Stimulated activated CD4-positive, alpha-beta T cell treated with anti-CD3 and anti-CD28 coated beads, Interleukin-1b, Interleukin-23, amount 100 ng/mL, for 4 hours (primary cell): ENCODE data around the gene DENND1A.
"Not testable (repeated sequence)": the region's sequence is repeated elsewhere in the genome, so short reads cannot be mapped to it uniquely, and the experiment has no call there.

Experiments used
- DNase-seq, 2 donors: peaks; one replicate each; pipeline ENCODE4 v3.0.0-alpha.2; 2020; ENCODE audit warnings: low read depth in 2 of 2

DENND1A gene, protein sequence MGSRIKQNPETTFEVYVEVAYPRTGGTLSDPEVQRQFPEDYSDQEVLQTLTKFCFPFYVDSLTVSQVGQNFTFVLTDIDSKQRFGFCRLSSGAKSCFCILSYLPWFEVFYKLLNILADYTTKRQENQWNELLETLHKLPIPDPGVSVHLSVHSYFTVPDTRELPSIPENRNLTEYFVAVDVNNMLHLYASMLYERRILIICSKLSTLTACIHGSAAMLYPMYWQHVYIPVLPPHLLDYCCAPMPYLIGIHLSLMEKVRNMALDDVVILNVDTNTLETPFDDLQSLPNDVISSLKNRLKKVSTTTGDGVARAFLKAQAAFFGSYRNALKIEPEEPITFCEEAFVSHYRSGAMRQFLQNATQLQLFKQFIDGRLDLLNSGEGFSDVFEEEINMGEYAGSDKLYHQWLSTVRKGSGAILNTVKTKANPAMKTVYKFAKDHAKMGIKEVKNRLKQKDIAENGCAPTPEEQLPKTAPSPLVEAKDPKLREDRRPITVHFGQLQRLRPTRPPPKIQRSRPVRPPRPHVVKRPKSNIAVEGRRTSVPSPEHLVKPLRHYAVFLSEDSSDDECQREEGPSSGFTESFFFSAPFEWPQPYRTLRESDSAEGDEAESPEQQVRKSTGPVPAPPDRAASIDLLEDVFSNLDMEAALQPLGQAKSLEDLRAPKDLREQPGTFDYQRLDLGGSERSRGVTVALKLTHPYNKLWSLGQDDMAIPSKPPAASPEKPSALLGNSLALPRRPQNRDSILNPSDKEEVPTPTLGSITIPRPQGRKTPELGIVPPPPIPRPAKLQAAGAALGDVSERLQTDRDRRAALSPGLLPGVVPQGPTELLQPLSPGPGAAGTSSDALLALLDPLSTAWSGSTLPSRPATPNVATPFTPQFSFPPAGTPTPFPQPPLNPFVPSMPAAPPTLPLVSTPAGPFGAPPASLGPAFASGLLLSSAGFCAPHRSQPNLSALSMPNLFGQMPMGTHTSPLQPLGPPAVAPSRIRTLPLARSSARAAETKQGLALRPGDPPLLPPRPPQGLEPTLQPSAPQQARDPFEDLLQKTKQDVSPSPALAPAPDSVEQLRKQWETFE

DNA sequence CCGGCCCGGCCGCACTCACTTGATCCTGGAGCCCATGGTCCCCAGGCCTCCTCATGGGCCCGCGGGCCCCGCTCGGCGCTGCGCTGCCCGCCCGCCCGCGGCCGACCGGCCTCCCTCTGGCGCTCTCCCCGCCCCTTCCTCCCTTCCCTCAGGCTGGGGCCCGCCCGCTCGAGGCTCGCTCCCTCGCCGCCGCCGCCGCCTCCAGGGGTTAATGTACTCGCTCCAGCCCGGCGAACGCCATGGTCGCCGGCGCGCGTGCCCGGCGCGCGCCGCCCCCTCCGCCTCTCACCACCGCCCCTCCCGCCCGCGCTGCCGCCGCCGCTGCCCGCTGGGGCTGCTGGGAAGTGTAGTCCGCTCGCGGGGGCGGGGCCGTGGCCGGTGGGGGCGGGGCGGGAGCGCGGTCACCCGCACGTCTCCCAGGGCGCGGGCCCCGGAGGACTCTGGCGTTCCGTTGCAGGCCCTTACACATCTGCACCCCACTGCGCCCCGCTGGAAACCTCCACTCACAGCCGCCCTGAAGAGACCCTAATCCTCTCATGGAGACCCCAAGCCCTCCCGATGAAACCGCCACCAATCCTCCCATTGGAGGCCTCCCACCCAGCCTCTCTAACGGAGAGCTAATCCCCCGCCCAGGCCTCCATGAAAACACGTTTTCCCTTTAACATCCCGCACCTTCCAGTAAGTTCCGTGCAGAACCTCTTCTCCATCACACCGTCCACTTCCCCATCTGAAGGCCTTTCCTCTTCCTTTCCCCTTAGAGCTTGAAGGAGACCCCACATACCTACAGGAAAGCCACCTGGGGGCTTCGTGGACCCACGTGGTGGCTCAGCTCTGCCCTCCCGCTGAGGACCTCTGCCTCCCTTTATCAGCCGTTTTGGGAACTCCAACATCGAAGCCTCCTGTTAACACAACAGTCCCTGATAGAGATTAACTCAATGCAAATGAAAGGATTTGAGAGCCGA lies at the start of gene DENND1A:
Gene DENND1A (minus strand): TSS at position 257 of the 962 bp plus-strand sequence. CDS start 221 bp downstream, at position 36.
- DNase-seq = peak; percentile 82 to 90

DNA sequence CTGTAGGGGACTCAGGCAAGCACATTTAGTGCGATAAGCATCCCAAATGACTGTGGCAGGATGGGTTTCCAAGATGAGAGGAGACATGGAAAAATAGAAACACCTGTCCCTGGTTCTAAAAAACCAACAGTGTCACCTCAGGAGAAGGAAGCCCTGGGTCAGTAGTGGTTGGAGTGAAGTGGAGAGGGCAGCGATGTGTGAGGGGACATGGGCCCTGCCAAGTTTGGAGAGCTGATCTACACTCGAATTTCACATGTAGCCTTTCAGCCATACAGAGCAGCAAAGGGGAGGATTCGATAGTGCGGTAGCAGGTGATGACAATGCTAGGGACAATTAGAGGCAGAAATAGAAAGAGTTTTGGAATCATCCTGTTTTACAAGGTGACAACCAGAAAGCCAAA lies 49.1 kb upstream of the DENND1A start:
- DNase-seq = no peak

DNA sequence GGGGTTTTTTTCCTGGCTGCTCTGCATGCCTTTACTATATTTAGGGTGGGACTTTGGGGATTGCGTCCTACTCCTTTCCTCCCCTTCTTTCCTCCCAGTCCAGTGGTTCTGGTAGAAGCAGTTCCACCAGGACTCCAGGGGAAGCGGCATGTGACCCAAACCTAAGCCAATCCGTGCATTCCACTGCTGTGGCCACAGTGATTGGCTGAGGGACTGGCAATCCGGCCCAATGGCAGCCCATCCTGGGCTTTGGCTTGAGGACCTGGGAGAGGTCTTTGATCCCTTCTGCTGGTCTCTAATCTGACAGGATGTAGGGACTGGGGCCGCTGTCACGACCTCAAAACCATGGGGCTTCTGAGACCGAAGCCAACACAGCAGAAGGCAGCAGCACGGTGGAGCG lies 46.7 kb upstream of the DENND1A start:
- not testable (repeated sequence) for DNase-seq

DNA sequence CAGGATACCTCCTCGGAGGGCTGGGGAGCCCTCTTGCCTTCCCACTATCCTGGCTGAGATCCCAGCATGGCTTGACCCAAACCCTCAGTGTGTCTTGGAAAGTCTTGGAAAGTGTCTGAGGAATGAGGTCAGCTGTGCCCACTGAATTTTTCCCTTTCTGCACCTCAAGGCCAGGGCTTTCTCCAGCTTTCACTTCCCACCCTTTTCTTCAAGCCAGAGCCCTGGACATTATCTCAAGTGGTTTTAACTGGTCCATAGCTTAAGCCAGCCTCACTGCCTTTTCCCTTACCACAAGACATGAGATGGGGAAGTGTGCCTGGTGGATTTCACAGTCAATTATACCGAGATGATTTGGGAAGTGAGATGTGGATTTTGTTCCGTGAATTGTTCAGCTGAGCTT lies 45.9 kb upstream of the DENND1A start:
- no peak for DNase-seq

DNA sequence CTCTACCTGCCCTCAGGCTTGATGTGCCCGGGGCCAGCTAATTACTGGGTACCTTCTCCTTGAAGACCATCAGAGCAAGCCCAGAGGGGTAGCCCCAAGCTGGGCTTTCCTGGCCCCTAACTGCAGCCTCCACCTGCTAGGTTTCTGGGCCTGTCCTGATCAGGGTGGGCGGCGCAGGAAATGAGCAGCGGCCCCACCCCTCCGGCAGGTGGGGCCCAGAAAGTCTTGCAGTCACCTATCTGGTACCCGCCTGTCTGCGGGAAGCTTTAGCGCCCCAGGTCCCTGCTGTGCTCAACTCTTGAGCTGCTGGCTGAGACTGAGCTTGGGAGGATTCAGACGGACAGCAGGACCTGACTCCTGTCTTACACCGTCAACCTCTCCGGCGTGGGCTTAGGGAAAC lies 44.5 kb upstream of the DENND1A start:
- DNase-seq = no peak

DNA sequence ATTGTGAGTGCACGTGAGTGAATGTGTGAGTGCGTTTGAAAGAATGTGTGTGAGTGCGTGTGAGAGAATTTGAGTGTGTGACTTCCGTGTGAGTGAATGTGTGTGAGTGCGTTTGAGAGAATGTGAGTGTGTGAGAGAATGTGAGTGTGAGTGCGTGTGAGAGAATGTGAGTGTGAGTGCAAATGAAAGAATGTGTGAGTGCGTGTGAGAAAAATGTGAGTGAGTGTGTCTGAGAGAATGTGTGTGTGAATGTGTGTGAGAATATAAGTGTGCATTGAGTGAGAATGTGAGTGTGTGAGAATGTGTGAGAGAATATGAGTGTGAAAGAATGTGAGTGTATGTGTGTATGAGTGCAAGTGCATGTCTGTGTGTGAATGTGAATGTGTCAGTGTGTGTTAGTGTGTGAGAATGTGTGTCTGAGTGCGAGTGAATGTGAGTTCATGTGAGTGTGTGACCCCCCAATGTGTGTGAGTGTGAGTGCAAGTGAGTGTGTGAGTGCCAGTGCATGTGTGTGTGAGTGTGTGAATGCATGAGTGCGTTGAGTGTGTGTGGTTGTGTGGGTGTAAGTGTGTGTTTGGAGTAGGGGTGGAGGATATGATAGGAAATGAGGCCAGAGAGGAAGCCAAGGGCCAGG lies 43.8 kb upstream of the DENND1A start:
- no peak for DNase-seq

DNA sequence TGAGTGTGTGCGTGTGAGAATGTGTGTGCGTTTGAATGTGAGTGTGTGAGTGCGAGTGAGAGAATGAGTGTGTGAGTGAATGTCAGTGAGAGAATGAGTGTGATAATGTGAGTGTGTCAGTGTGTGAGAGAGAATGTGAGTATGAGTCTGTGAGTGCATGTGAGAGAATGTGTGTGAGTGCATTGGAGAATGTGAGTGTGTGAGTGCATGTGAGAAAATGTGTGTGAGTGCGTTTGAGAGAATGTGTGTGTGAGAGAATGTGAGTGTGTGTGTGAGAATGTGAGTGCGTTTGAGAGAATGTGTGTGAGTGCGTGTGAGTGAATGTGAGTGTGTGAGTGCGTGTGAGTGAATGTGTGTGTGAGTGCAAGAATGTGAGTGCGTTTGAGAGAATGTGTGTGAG lies 42.7 kb upstream of the DENND1A start:
- no peak for DNase-seq

DNA sequence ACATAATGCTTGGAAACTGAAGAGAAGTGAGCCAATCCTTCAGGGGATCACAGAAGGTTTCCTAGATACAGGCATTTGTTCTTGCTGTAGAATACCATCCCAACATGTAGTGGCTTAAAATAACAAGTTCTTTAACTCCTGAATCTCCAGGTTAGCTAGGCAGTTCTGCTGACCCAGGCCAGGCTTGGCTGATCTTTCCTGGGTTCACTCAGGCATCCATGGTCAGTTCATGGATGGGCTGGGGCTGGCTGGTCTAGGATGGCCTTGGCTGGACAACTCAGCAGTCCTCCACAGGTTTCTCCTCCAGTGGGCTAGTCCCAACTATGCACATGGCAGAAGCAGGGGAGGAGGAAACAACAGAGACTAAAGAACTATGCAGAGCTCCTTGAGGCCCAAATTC lies 37.4 kb upstream of the DENND1A start:
- DNase-seq = no peak

DNA sequence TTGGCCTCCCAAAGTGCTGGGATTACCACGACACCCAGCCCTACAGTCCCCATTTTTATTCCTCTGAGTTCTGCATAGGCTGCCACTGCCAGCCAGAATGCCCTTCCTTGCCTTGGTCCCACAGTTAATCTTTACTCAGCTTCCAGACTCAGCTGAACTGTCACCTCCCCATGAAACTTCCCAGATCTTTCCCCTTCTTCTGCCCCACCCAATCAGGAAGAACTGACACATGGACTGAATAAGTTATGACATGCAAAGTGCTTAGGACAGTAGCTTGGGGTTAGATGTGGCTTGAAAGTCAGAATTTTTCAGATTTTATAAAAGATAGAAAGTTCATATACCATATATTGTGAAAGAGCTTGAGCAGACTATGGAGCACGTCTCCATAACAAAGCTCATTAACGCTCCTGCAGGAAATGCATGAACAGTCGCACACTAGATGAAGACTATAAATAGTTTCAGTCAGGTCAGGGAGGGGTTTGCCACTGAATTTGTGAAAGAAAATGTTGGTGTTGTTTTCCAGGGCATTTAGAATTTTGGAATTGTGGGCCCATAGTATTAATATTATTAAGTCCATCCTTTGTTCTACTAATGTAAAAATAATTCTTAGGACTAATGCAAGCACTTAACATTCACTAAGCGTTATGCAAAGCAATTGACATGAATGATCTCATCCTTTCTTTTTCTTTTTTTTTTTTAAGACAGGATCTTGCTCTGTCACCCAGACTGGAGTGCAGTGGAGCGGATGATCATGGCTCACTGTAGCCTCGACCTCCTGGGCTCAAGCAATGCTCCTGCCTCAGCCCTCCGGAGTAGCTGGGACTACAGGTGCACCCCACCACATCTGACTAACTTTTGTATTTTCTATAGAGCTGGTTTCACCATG lies 36.1 kb upstream of the DENND1A start:
- no peak for DNase-seq

DNA sequence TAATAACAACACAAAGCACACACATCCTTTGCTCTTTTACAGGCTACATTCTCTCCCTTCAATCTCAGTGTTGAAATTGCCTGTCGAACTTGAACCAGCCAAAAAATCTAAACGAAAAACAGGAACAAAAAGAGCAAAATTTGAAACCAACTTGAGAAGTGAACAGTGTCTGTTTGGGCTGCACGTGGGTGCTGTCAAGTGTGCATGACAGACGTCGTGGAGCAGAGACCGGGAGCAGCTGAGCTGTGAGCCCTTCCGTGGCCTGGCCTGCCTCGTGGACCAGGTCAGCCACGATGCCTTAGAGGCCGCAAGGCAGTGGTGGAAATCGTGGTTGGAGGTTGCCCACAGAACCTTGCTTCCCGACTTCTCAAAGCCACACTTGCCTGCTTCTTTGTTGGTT lies 34.8 kb upstream of the DENND1A start:
- DNase-seq = no peak

DNA sequence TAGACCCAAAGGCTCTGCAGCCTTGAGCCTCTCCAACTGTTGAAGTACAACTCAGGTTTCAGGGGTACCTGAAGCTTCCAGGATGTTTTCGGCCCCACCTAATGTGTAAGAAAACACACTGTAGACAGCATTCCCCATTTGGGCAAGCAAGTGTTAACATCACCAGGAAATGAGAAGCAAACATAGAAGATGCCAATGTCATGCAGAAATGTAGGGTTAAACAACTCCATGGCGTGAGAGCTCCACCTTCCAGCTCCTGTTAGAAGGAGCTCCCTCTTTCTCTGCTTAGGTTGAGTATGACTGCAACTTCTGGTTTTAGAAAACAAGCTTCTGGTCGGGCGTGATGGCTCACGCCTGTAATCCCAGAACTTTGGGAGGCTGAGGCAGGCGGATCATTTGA lies 31.0 kb upstream of the DENND1A start:
- DNase-seq = no peak

DNA sequence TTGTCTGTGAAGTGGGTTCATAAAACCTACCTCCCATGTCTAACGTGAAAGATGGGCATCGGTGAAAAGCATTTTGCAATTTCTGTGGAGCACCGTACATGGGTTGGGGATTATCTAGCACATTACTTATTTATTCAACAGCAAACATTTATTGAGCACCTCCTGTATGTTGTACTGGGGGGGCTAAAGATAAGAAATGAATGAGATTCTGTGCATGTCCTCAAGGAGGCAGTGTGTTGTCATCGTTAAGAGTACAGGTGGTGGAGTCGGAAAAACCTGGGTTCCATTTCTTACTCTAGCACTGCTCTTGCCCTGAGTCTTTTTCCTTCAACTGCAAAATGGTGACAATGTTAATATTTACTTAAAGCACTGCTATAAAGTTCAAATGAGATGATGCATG lies 30.4 kb upstream of the DENND1A start:
- DNase-seq = no peak

DNA sequence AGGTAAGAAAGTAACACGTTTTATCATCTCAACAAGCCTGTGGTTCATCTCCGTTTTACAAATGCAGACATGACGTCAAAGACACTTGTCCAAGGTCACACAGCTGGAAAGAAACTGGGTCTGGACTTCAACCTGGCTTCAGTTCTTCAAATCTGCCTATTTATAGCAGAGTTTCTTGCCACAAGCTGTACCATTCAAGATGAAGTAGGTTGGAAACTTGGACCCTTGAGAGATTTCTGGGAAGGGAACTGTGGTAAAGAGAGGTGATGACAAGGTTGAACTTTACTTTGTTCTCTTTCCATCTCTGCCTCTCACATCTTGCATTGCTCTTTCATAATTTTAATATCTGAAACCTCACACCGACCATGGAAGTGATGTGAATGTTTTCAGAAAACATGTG lies 29.9 kb upstream of the DENND1A start:
- DNase-seq = no peak

DNA sequence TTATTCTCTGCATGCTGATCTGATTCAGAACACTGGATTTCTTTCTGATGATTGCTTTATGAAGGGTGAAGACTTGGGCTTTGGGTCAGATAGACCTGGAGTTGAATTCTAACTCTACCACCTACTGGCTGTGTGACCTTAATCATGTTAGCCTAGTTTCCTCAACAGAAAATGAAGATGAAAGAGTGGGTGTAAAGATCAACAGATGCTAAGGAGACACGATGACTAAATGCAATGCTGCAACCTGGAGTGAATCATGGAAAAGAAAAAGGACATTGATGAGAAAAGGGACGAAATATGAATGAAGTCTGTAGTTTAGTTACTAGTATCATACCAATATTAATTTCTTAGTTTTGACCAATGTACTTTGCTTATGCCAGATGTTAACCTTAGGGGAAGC lies 27.8 kb upstream of the DENND1A start:
- no peak for DNase-seq

DNA sequence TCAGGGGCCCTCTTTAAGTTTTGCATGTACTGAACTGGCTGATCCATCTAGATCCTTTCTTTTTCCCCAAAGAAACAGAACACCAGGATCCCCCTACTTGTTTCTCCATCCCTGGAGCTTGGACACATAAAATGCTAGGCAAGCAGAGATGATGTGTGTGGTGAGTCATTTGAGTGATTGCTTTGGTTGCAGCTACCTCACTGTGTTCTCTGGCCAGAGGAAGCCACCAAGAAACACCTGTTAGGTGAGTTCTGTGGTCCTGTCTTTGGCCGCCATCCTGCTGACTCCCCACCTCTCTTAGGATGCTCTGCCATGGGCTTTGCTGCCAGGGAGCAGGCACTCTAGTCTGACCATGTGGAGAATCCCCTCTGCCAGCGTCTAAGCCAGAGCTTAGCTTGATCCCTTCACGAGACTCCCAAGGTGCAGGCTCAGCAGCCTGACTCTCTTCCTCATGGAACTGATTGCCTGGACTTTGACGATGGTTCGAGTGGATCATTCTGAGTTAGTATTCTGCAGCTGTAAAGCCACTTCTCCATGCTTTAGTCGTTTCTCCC lies 27.3 kb upstream of the DENND1A start:
- DNase-seq = no peak

DNA sequence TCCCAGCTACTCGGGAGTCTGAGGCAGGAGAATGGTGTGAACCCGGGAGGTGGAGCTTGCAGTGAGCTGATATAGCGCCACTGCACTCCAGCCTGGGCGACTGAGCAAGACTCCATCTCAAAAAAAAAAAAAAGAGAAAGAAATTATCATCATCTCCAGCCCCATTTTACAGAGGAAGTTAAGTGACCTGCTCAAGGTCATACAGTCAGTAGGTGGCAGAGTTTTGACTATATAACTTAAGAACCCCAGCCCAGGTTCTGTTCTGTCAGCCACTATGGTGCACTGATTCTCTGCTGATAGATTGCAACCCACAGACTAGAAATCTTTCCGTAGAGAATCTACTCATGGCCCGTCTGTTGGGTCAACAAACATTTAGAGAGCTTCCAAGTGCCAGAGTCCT lies 25.7 kb upstream of the DENND1A start:
- no peak for DNase-seq

DNA sequence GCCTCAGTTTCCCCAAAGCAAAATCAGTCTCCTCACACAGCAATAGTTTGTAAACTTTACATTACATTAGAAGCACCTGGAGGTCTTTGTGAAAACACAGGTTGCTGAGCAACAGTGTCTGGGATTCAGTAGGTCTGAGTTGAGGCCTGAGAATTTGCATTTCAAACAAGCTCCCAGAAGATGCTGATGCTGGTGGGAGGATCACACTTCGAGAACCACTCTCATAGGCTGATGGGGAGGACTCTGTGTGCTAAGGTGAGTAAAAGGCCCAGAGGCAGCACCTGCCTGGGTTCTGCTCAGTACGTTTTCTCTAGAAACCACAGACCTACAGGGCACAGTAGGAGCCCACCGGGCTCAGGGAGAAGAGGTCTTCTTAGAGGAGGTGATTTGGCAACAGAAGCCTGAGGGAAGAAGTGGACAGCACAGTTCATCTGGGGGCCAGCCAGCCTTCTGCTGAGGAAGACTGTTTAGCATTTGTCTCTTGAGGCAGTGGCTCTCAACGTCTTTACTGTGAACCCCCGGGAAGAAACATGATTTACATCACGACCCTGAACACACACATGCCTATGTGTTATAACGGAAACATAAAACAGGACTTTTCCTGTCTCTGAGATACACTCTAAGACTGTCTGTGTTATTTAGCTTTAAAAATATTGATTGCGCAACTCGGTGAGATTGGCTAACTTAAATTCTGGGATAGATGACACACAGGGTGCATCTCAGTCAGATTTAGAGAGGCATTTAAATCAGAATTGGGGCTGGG lies 24.8 kb upstream of the DENND1A start:
- no peak for DNase-seq

DNA sequence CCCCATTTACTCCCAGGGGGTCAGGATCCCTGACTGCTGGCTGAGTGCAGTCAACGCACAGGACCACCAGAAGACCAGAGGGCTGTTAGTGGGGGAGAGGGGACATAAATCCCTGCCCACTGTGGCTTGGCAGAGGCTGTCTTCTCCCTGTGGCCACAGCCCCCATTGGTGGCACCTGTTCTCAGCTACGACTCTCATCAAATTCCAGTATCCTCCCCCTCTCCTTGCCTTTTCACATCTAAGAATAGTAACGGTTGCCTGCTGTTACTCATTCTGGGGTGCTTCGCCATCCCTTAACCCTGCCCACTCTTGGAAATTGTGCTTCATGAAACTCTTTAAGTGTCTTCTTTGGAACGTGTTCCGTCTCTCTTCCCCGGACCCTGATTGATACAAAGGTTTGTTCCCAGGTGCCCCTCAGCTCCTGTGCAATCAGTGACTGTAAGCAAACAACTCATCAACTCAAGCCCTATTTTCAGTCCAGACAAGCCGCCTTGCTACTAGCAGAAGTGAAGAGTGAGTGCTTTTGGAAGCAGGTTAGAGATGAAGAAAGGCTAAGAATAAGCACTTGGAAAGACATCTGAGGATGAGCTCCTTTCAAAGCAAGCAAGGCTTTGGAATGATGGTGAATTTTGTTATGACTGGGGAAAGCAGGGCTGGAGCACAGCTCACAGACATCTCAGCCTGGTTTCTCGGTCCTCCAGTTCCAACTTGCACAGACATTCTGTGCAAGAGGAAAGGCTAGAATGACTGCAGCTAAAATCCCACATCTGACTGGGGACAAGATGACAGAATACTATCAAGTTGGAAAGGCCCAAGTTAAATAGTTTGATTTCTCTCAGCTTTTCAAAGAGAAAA lies 22.9 kb upstream of the DENND1A start:
- DNase-seq = no peak
